PC-3 (cell line): ENCODE measurements around the gene ABHD12B. TPM values are rescaled to one million over a fixed set of nuclear protein-coding genes. Genes with fewer than 3 reads are reported as not detected.

Experiments
- ATAC-seq: fragments of 200-7000 bp; cut with Tn5 transposase; 2 replicates; pipeline ENCODE4 v1.9.1; 2020; ENCODE audit warnings: mild to moderate bottlenecking, moderate library complexity
- BruUV-seq: library from RNA; stranded (reverse); fragments of 400-500 nt; replicated peaks from 2 replicates; lab custom pipeline; 2021; lab: Mats Ljungman, UMichigan
- CTCF ChIA-PET: fragments of 300-600 bp; sonication (Branson Sonifier 250); formaldehyde crosslinking; loops from one replicate; lab custom pipeline; 2022; ENCODE audit warnings: antibody characterized with exemption; lab: Charles Lee
- POLR2A ChIA-PET: fragments of 300-600 bp; sonication (Branson Sonifier 250); formaldehyde crosslinking; loops from one replicate; lab custom pipeline; 2022; ENCODE audit warnings: antibody characterized with exemption; ENCODE audit not compliant: unreplicated experiment; lab: Charles Lee
- DNase-seq: peaks from one replicate; pipeline ENCODE4 v3.0.0-alpha.2; 2015
- H2AFZ ChIP-seq: fragments of 300-600 bp; sonication (generic); 2 replicates; pipeline ENCODE4 v1.6.0; 2016; ENCODE audit warnings: antibody characterized with exemption, low read length
- H3F3A ChIP-seq: fragments of 300-600 bp; sonication (generic); one replicate; pipeline ENCODE4 v1.6.0; 2017; ENCODE audit warnings: antibody characterized with exemption, low read length, control low read depth, mild to moderate bottlenecking; ENCODE audit not compliant: unreplicated experiment
- H3K27ac ChIP-seq: fragments of 300-600 bp; sonication (generic); 2 replicates; pipeline ENCODE4 v1.5.1; 2016; ENCODE audit warnings: mild to moderate bottlenecking, low read length
- H3K27me3 ChIP-seq: fragments of 300-600 bp; sonication (generic); 2 replicates; pipeline ENCODE4 v1.6.1; 2016; ENCODE audit warnings: low read length, mixed read lengths
- H3K36me3 ChIP-seq: fragments of 300-600 bp; sonication (generic); 2 replicates; pipeline ENCODE4 v1.6.1; 2016; ENCODE audit warnings: low read depth, mixed run types, low read length, mixed read lengths
- H3K4me1 ChIP-seq: fragments of 300-600 bp; sonication (generic); 2 replicates; pipeline ENCODE4 v1.5.1; 2016; ENCODE audit warnings: low read length; ENCODE audit not compliant: insufficient read depth
- H3K4me2 ChIP-seq: fragments of 300-600 bp; sonication (generic); 2 replicates; pipeline ENCODE4 v1.6.0; 2016; ENCODE audit warnings: low read length
- H3K4me3 ChIP-seq: fragments of 300-600 bp; sonication (generic); 2 replicates; pipeline ENCODE4 v1.5.1; 2016; ENCODE audit warnings: mild to moderate bottlenecking, low read length, mixed read lengths
- H3K79me2 ChIP-seq: fragments of 300-600 bp; sonication (generic); 2 replicates; pipeline ENCODE4 v1.6.1; 2017; ENCODE audit warnings: low read length, mixed read lengths
- H3K9ac ChIP-seq: fragments of 300-600 bp; sonication (generic); 2 replicates; pipeline ENCODE4 v1.6.0; 2016; ENCODE audit warnings: mild to moderate bottlenecking, low read length
- H3K9me2 ChIP-seq: fragments of 300-600 bp; sonication (generic); replicated peaks from 2 replicates; pipeline ENCODE4 v1.6.1; 2016; ENCODE audit warnings: mixed run types, low read length, mixed read lengths
- H3K9me3 ChIP-seq: fragments of 300-600 bp; sonication (generic); 2 replicates; pipeline ENCODE4 v1.6.1; 2016; ENCODE audit warnings: low read length, mixed read lengths
- H4K20me1 ChIP-seq: fragments of 300-600 bp; sonication (generic); 2 replicates; pipeline ENCODE4 v1.6.1; 2016; ENCODE audit warnings: low read length, mixed read lengths
- CTCF ChIP-seq: fragments of 300-600 bp; sonication (generic); conservative IDR thresholded peaks from 2 replicates; pipeline ENCODE4 v1.5.1; 2017; ENCODE audit warnings: antibody characterized with exemption, low read depth, mild to moderate bottlenecking, low read length
- EZH2 ChIP-seq: fragments of 300-600 bp; sonication (generic); IDR thresholded peaks from one replicate; pipeline ENCODE4 v1.6.1; 2017; ENCODE audit warnings: antibody characterized with exemption, mild to moderate bottlenecking, low read length; ENCODE audit not compliant: unreplicated experiment
- EZH2phosphoT487 ChIP-seq: fragments of 300-600 bp; sonication (generic); IDR thresholded peaks from 2 replicates; pipeline ENCODE4 v1.6.1; 2018; ENCODE audit warnings: mild to moderate bottlenecking, antibody characterized with exemption, low read length, borderline replicate concordance
- intact Hi-C: fragments of 100-400 bp; cut with micrococcal nuclease; formaldehyde crosslinking; loops from 2 replicates; pipeline ENCODE4 v1.9.0; 2023
- total RNA-seq: library from RNA; depleted of rRNA; stranded (reverse); fragments of >200 nt; gene quantifications from 2 replicates; pipeline ENCODE4 v1.2.3, GENCODE V29; 2014

Gene ABHD12B
- total RNA-seq, 1 experiment from 2014 or later = not detected

DNA sequence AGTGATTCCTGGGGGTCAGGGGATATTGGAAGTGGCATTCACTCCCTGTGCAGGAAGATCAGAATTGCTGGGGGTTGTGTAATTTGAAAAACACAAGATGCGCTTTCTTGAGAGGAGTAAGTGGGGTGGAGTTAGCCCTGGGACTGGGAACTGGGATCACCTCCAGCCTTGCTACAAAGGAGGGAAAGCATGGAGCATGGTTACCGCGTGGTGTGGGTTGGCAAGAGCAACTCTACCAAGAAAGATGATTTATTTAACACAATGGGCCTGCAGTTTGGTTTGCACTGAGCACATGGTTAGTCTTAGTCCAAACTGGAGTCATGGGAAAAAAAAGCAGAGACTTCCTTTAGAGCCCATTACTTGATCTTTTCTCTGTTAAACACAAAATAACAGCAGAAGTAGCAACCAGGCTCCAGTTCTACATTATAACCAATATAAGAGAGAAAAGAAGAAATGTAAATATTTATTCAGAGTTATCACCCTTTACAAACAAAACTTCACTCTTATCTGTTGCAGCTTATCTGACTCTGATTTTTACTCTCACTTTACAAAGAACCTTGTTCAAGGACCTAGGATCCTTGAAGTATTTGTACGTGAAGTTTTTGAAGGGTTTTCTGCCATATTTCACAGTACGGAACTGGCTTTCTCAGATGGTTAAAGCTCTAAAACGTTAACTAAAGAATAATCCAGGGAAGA, 38.8 kb upstream of the ABHD12B start:
- ATAC-seq (no peak), DNase-seq (no peak)
- no peaks in the 10 kb centered on the region for H3K9me2 ChIP-seq
- TF ChIP-seq EZH2phosphoT487 (no peak), CTCF (no peak), EZH2 (no peak)
- H3K36me3 ChIP-seq = no peaks in the 10 kb centered on the region
- H3K9me3 ChIP-seq = no peaks in the 10 kb centered on the region
- intact Hi-C loops = no loop called here
- BruUV-seq = no TSS peak
- H3K4me3 ChIP-seq = no peak overlapping the region
- no peak overlapping the region for H3K9ac ChIP-seq
- no peak overlapping the region for H2AFZ ChIP-seq
- peaks cover 23% of the 10 kb centered on the region for H3K4me1 ChIP-seq
- H4K20me1 ChIP-seq = peaks cover 15% of the 10 kb centered on the region; the same call in 1 of the 2 replicates
- H3F3A ChIP-seq = no peaks in the 10 kb centered on the region
- H3K4me2 ChIP-seq = no peak overlapping the region
- H3K27ac ChIP-seq = no peak overlapping the region
- CTCF ChIA-PET = no interaction called here
- POLR2A ChIA-PET = no interaction called here
- peaks cover 21% of the 10 kb centered on the region for H3K79me2 ChIP-seq
- H3K27me3 ChIP-seq = no peaks in the 10 kb centered on the region

- no peaks in the 10 kb centered on the region for H3F3A ChIP-seq
- no peak overlapping the region for H2AFZ ChIP-seq
- DNase-seq (no peak), ATAC-seq (no peak)
- no peak overlapping the region for H3K27ac ChIP-seq
- no peak for TF ChIP-seq EZH2phosphoT487
- H3K4me2 ChIP-seq = no peak overlapping the region
- H3K4me1 ChIP-seq = peaks cover 7% of the 10 kb centered on the region; the same call in 1 of the 2 replicates
- H3K9me2 ChIP-seq = no peaks in the 10 kb centered on the region
- no peaks in the 10 kb centered on the region for H3K9me3 ChIP-seq
- H3K79me2 ChIP-seq = peaks cover 3% of the 10 kb centered on the region
- intact Hi-C loops = no loop called here
- no peaks in the 10 kb centered on the region for H3K36me3 ChIP-seq
- BruUV-seq = no TSS peak
- ChIA-PET CTCF (no interaction called here), POLR2A (no interaction called here)
- no peak overlapping the region for H3K4me3 ChIP-seq
- H3K9ac ChIP-seq = no peak overlapping the region
- H3K27me3 ChIP-seq = no peaks in the 10 kb centered on the region
- no peaks in the 10 kb centered on the region for H4K20me1 ChIP-seq
These were observed 37.0 kb upstream of the ABHD12B start for GRCh38 chr14:50834802-50835276.

DNA sequence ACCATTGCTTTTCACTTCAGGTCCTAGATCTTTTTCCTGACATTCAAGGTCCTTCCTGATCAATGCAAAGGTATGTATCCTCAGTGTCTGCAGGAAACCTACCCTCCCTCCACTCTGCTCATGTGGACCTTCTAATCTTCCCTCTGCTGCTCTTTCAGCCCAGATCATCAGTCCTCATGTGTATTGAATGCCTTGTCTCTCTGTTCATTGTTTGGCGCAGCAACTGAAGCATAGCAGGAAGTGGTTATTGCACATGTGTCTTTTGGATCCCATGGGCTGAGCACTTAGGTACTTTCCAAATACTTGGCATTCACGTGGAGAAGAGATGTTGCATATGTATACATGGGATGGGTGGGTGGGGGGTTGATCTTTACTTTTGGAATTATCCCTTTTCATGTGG, 36.6 kb upstream of the ABHD12B start:
- no peak for ATAC-seq
- Histone ChIP-seq H3F3A (no peaks in the 10 kb centered on the region), H3K79me2 (no peaks in the 10 kb centered on the region; the same call in 1 of the 2 replicates), H3K4me1 (peaks cover 7% of the 10 kb centered on the region; the same call in 1 of the 2 replicates), H2AFZ (no peak overlapping the region), H3K9me3 (no peaks in the 10 kb centered on the region), H4K20me1 (no peaks in the 10 kb centered on the region), H3K27ac (no peak overlapping the region), H3K4me2 (no peak overlapping the region), H3K27me3 (no peaks in the 10 kb centered on the region), H3K36me3 (no peaks in the 10 kb centered on the region), H3K9me2 (no peaks in the 10 kb centered on the region), H3K9ac (no peak overlapping the region), H3K4me3 (no peak overlapping the region)
- intact Hi-C loops = no loop called here
- CTCF ChIA-PET = no interaction called here
- POLR2A ChIA-PET = no interaction called here
- DNase-seq = no peak
- no TSS peak for BruUV-seq
- TF ChIP-seq EZH2phosphoT487 = no peak
